GM13976 (cell line): ENCODE results near the gene TRIM16.
"Not testable (repeated sequence)": the region's sequence is repeated elsewhere in the genome, so short reads cannot be mapped to it uniquely, and the experiment has no call there.

ENCODE experiments used
- DNase-seq: peaks from one replicate; pipeline ENCODE4 v3.0.0; 2012; ENCODE audit warnings: low spot score
- CTCF ChIP-seq: IDR thresholded peaks from 2 replicates; pipeline ENCODE4 v1.5.1; 2012; ENCODE audit warnings: borderline replicate concordance, mild to moderate bottlenecking; ENCODE audit not compliant: insufficient read depth; ENCODE audit errors: extremely low read depth, missing control alignments, control extremely low read depth
- in situ Hi-C: fragments of 300-500 bp; cut with MboI; formaldehyde crosslinking; loops from one replicate; pipeline ENCODE4 v1.12.0; 2022; ENCODE audit warnings: low sequenced_read_pairs, mixed read lengths, inconsistent platforms; ENCODE audit not compliant: unreplicated experiment

The TRIM16 gene

GRCh38 chr17:15657868-15658267, 26.2 kb downstream of the TRIM16 start:
- no peak for TF ChIP-seq CTCF
- in situ Hi-C loops: no loop called here
- DNase-seq: no peak

DNA sequence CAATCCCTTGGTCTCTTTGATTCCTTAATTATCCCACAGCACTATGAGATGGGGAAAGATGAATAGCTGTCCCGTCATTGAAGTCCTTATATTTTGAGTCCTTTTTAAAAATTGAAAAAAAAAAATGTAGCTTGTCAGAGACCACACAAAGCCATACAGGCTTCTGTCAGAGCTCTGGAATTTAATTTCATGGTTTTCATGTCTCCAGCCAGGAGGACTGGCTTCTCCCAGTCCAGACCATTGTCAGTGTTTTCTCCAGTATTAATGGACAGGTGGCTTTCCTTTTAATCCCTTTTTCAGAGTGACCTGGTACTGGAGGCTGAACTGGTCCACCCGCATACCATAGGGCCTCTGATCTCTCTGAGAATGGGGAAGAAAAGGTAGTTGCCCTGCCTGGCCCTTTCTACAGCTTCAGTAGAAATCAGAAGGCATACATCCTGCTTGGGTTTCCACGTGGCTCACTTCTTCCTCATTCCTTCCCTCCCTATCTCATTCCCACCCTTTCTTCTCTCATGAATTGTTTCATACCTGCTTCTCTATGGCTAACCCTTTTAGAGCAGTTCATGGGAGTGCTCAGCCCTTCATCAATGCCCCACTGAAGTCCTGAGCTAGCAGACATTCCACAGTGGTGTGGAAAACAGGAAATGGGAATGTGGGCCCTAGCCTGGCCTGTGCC, 29.1 kb downstream of the TRIM16 start:
- DNase-seq: no peak
- no peak for TF ChIP-seq CTCF
- in situ Hi-C loops: no loop called here

- in situ Hi-C loops, DNase-seq: not testable (repeated sequence)
Observed at GRCh38 chr17:15654401-15654800, 29.7 kb downstream of the TRIM16 start.

- no peak for DNase-seq
- in situ Hi-C loops: no loop called here
- no peak for TF ChIP-seq CTCF
Observed at GRCh38 chr17:15652960-15653359, 31.2 kb downstream of the TRIM16 start.

- in situ Hi-C loops: no loop called here
Observed at GRCh38 chr17:15651583-15652110, 32.5 kb downstream of the TRIM16 start.

GRCh38 chr17:15650741-15651582, 33.1 kb downstream of the TRIM16 start:
- no peak for DNase-seq
- no peak for TF ChIP-seq CTCF
- in situ Hi-C loops: no loop called here

More at GRCh38 chr17:15651583-15652110, 32.5 kb downstream of the TRIM16 start:
- DNase-seq: peak; percentile 59
- no peak for TF ChIP-seq CTCF
